Left forelimb (tissue), 1 donor: ENCODE measurements around the gene TRIM61.
A peak's percentile ranks its signal among the peaks of the same experiment; 100 is the strongest.
"Not testable (repeated sequence)": the region's sequence is repeated elsewhere in the genome, so short reads cannot be mapped to it uniquely, and the experiment has no call there.

Source experiments
- DNase-seq: peaks from one replicate; pipeline ENCODE4 v3.0.0-alpha.2; 2018; ENCODE audit warnings: low spot score

TRIM61 gene

GRCh38 chr4:164977243-164978164, at the start of gene TRIM61:
Gene TRIM61, minus strand, starts transcription at chr4:164977657. Its CDS starts 7,655 bp downstream, at chr4:164970002.
- peak; percentile 87 for DNase-seq

GRCh38 chr4:165025782-165026181, 48.3 kb upstream of the TRIM61 start:
- DNase-seq, result not testable (repeated sequence)

DNA sequence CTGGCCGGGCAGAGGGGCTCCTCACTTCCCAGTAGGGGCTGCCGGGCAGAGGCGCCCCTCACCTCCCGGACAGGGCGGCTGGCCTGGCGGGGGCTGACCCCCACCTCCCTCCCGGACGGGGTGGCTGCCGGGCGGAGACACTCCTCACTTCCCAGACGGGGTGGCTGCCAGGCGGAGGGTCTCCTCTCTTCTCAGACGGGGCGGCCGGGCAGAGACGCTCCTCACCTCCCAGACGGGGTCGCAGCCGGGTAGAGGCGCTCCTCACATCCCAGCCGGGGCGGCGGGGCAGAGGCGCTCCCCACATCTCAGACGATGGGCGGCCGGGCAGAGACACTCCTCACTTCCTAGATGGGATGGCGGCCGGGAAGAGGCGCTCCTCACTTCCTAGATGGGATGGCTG, 42.5 kb upstream of the TRIM61 start:
- not testable (repeated sequence) for DNase-seq

DNA sequence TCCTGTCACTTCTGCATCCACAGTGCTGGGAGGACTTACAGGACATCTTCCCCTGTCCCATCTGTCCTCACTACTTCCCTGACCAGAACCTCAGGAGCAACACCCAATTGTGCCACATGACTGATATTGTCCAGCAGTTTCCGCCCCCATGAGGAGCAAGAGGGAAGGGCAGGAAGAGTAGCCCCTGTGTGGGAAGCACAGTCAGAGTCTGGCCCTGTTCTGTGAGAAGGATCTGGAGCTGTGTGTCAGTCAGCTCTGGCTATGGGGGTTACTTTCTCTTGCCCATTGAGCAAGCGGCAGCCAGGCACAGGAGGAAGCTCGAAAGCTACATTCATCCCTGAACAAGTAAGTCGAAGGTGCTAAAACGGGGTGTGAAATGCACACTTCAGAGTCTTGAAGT, 39.5 kb upstream of the TRIM61 start:
- no peak for DNase-seq

DNA sequence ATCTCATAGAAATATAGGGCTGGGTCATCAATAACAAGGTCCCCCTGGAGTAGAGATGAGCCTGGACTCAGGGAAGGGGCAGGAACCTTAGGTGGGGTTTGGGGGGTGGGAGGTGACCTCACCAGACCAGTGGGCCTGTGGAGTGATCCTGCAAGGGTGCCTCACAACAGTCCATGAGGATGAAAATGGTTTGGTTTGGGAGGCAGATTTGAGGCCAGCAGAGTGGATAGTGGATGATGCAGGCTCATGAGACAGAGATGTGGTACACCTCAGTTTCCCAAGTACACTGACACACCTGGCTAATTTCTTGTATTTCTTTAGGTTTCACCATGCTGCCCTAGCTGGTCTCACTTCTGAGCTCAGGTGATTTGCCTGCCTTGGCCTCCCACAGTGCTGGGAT, 36.2 kb upstream of the TRIM61 start:
- DNase-seq, result no peak

- no peak for DNase-seq
Measured at GRCh38 chr4:165011403-165011802, 33.9 kb upstream of the TRIM61 start.

- no peak for DNase-seq
Measured at GRCh38 chr4:165010991-165011390, 33.5 kb upstream of the TRIM61 start.

GRCh38 chr4:165010487-165010886, 33.0 kb upstream of the TRIM61 start:
- no peak for DNase-seq

GRCh38 chr4:165009493-165010227, 32.2 kb upstream of the TRIM61 start:
- DNase-seq, result no peak

- no peak for DNase-seq
Measured at GRCh38 chr4:165006886-165007285, 29.4 kb upstream of the TRIM61 start.

DNA sequence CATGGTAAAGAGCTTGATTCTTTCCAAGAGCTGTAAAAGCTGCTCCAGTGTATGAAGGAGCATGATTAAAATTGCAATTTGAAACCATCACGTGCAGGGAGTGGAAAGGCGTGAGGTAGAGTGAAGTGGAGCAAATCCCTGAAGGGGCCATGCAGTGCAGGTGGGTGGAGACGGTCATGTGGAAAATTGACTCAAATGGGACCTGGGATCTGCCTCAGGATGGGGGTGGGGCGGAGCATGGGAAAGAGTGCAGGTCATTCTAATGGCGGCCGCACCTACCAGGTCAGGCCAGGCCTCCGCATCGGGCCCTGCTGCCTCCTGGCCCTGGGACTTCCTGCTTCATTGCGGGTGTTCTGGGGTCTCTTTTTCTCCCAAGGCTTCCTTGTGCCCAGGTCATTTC, 29.0 kb upstream of the TRIM61 start:
- DNase-seq, result no peak

- DNase-seq, result no peak
Measured at GRCh38 chr4:165005352-165005925, 28.0 kb upstream of the TRIM61 start.

DNA sequence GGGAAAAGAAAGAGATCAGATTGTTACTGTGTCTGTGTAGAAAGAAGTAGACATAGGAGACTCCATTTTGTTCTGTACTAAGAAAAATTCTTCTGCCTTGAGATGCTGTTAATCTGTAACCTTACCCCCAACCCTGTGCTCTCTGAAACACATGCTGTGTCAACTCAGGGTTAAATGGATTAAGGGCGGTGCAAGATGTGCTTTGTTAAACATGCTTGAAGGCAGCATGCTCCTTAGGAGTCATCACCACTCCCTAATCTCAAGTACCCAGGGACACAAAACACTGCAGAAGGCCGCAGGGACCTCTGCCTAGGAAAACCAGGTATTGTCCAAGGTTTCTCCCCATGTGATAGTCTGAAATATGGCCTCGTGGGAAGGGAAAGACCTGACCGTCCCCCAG, 24.5 kb upstream of the TRIM61 start:
- DNase-seq, result not testable (repeated sequence)

- DNase-seq, result not testable (repeated sequence)
Measured at GRCh38 chr4:164998526-164999080, 21.1 kb upstream of the TRIM61 start.

GRCh38 chr4:164997941-164998340, 20.5 kb upstream of the TRIM61 start:
- no peak for DNase-seq

DNA sequence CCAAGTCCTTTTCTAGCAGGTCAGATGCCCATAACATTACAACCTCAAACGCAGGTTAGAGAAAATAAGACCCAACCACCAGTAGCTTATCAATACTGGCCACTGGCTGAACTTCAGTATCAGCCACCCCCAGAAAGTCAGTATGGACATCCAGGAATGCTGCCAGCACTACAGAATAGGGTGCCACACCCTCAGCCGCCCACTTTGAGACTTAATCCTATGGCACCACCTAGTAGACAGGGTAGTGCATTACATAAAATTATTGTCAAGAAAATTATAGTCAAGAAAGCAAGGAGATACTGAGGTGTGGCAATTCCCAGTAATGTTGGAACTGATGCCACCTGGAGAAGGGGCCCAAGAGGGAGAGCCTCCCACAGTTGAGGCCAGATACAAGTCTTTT, 19.9 kb upstream of the TRIM61 start:
- DNase-seq, result no peak

GRCh38 chr4:164996123-164996522, 18.7 kb upstream of the TRIM61 start:
- not testable (repeated sequence) for DNase-seq

- not testable (repeated sequence) for DNase-seq
Measured at GRCh38 chr4:164990786-164991185, 13.3 kb upstream of the TRIM61 start.

- no peak for DNase-seq
Measured at GRCh38 chr4:164989471-164989870, 12.0 kb upstream of the TRIM61 start.

- DNase-seq, result not testable (repeated sequence)
Measured at GRCh38 chr4:164971929-164972328, 5.5 kb downstream of the TRIM61 start.

DNA sequence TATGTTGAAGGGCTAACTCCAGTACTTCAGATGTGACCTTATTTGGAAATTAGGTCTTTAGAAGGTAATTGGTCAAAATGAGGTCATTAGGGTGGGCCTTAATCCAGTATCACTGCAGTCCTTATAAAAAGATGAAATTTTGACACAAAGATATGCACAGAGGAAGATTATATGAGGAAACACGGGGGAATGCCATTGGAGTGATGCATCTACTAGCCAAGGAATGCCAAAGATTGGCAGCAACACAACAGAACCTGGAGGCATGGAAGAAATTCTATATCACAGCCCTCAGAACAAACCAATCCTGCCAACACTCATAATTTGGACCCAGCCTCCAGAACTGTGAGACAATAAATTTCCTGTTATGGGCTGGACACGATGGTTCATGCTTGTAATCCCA, 17.6 kb downstream of the TRIM61 start:
- DNase-seq, result no peak

GRCh38 chr4:164959421-164959820, 18.0 kb downstream of the TRIM61 start:
- not testable (repeated sequence) for DNase-seq
